GM19099 (cell line): ENCODE measurements around the gene OGT.

Experiments
- POLR2A ChIP-seq: IDR thresholded peaks from 3 replicates; pipeline ENCODE4 v1.6.1; 2011; ENCODE audit warnings: low read depth; ENCODE audit not compliant: insufficient read length; ENCODE audit errors: extremely low read depth

Gene OGT

GRCh38 chrX:71532753-71533425 is at the start of gene OGT:
TSS of gene OGT (plus strand) at chrX:71533104. CDS start at chrX:71533300, 196 bp downstream.
- TF ChIP-seq POLR2A = peak; percentile 88

DNA sequence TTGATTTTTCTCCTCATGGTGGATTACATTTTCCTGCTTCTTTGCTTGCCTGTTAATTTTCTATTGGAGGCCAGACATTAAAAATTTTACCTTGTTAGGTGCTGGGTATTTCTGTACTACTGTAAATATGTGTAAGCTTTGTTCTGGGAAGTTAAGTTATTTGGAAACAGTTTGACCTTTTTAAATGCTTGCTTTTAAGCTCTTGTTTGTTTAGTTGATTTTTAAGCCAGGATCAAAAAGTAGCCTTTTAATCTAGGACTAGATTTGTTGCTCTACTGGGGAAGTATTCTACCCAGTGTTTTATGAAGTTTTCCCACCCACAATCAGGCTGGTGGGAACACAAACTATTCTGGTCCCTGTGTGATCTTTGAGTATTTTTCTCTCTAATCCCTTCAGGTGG is 45.1 kb upstream of the OGT start:
- no peak for TF ChIP-seq POLR2A

DNA sequence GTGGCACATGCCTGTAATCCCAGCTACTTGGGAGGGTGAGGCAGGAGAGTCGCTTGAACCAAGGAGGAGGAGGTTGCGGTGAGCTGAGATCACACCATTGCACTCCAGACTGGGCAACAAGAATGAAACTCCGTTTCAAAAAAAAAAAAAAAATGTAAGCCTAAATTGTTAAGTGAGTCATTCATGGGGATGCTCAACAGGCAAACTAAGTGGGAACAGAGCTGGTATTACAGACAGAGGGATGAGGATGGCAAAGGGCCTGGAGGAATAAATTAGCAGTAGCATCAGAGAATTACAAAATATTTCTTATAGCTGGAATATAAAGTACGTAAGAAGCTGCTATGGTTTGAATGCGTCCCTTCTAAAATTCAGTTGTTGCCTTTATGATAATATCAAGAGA is 43.4 kb upstream of the OGT start:
- TF ChIP-seq POLR2A = no peak

DNA sequence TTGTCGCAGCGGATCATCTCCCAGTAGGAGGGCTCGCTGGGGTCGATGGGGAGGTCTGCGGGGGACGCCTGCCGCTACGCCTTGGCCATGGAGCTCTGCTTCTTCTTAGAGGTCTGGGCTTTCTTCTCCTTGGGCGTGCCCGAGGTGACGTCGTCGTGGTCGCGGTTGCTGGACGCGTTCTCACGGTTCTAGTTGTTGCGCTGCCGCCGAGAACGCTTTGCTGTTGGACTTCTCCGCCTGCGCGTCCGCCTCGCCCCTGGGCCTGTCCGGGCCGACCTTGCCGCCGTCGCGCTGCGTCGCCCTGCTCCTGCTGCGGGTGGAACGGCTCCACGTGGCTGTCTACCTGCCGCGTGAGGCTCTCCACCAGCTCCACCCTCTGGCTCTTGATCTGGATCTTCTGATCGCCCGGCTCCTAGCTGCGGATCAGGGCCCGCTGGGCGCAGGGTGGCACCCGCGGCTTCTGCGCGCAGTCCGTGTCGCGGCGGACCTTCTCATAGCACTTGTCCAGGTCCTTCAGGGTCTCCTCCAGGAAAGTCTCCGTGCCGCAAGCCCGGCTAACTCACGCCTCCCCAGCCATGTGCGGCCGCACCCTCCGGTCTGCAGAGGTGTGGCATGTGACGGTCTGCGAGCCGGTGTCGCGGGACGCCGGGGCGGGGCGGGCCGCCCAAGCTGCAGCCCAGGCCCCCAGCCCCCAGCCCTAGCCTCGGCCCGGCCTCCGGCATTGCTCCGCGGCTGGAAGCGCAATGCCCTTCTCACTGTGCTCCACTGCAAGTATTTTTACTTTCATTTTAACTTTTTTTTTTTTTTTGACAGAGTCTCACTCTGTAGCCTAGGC is 40.5 kb upstream of the OGT start:
- no peak for TF ChIP-seq POLR2A

- TF ChIP-seq POLR2A = no peak
These were observed 39.7 kb upstream of the OGT start for GRCh38 chrX:71493111-71493613.

- no peak for TF ChIP-seq POLR2A
These were observed 36.4 kb upstream of the OGT start for GRCh38 chrX:71496476-71496875.

- TF ChIP-seq POLR2A = no peak
These were observed 28.6 kb upstream of the OGT start for GRCh38 chrX:71504346-71504745.

GRCh38 chrX:71509289-71509688 is 23.6 kb upstream of the OGT start:
- no peak for TF ChIP-seq POLR2A

DNA sequence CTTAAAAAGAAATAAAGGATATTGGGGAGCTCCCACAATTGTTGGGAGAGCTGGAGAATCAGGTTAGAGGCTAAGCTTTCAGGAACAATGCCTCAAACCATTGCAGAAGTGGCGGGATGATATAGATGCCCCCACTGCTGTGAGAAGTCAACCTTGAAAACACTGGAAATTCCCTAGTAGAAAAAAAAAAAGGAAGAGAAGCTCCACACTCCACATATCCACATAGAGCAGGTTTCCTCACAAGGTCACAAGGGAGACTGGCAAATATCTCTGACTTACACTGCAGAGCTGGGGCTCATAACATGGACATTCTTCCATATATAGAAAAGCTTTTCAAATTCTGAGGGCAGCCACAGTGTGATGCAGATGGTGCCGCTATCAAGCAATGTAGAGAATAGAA is 22.7 kb upstream of the OGT start:
- no peak for TF ChIP-seq POLR2A

DNA sequence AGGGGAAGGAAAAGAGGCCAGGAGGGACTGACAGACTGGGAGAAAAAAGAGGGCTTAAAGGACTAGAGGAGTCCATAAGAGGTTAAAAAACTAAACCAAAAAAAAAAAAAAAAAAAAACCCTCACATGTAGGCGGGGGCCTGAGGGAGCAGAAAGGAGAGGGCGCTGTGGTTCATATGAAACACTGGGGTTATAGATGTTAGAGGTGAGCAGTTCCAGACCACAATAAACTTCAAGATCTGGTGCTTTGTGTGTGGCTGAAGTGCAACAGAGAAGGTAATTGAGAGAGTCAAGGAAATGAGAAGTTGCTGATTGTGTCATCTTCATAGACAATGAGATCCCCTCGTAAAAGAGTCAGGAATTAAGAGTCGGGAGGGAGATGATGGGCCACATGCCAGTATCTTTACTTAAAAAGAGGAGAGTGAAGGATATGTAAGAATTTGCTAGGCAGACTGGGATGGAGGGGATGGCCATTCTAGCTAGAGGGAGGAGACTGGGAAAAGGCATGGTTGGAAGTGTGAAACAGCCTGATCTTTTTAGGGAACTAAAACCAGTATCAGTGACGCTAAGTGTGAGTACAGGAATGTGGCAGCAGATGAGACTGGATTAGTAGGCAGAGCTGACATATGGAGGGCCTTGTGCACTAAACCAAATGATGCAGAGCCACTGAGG is 18.4 kb upstream of the OGT start:
- TF ChIP-seq POLR2A = no peak

DNA sequence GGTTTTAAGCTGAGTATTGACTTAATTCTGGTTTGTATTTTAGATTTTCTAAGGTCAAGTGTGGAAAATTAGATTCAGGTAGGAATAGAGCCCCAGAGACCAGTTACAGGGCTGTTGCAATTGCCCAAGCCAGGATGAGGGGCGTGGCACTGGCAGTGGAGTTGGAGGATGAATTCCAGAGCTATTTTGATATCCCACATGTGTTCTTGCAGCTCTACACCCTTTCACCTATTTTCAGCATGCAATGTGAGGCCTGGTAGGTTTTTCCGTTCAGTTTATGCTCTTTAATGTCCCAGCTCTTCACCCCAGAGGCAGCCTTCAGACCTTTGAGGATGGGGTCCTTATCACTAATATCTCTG is 17.9 kb upstream of the OGT start:
- TF ChIP-seq POLR2A = no peak

- TF ChIP-seq POLR2A = no peak
These were observed 7.6 kb upstream of the OGT start for GRCh38 chrX:71525316-71525715.

- no peak for TF ChIP-seq POLR2A
These were observed 689 bp upstream of the OGT start for GRCh38 chrX:71532078-71532752.

DNA sequence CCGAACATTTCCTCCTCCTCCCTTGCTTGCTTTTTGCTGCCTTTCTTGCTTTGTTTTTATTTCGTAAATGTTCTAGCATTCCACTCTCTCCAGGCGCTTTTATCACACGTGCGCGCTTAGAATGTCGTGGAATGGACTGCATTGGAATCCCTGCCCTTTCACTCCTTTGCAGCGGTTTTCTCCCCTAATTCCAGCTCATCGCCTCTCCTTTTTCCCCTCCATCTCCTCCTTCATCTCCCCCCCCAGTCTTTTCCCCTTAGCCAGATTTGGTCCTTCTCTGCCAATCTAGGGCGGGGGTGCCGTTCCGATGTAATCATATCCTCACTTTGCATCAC is 579 bp downstream of the OGT start:
- no peak for TF ChIP-seq POLR2A

- TF ChIP-seq POLR2A = peak; percentile 30
These were observed 1.1 kb downstream of the OGT start for GRCh38 chrX:71533851-71534561.
